Activated CD8-positive, alpha-beta T cell treated with anti-CD3 and anti-CD28 coated beads for 36 hours (primary cell): ENCODE results near the gene EIF5. TPM values are rescaled to one million over a fixed set of nuclear protein-coding genes. Genes with fewer than 3 reads are reported as not detected.
A peak's percentile ranks its signal among the peaks of the same experiment; 100 is the strongest.
"Not testable (repeated sequence)": the region's sequence is repeated elsewhere in the genome, so short reads cannot be mapped to it uniquely, and the experiment has no call there.

Experiments used
- ATAC-seq: fragments of 200-7000 bp; cut with Tn5 transposase; one replicate; pipeline ENCODE4 v1.10.0; 2021; ENCODE audit warnings: mild to moderate bottlenecking, moderate library complexity
- CTCF ChIA-PET: fragments of 350-600 bp; sonication (Branson Sonifier 250); formaldehyde crosslinking; loops from one replicate; lab custom pipeline; 2021; ENCODE audit warnings: antibody characterized with exemption; lab: Charles Lee
- POLR2A ChIA-PET: fragments of 350-600 bp; sonication (Branson Sonifier 250); formaldehyde crosslinking; loops from one replicate; lab custom pipeline; 2021; ENCODE audit warnings: antibody characterized with exemption; lab: Charles Lee
- DNase-seq: peaks from one replicate; pipeline ENCODE4 v3.0.0-alpha.2; 2020
- H3K27ac Mint-ChIP-seq: one replicate; pipeline ENCODE4 v1.8.0; 2021; ENCODE audit warnings: mild to moderate bottlenecking, mixed read lengths
- H3K27me3 Mint-ChIP-seq: one replicate; pipeline ENCODE4 v1.8.0; 2021; ENCODE audit warnings: mixed read lengths
- H3K36me3 Mint-ChIP-seq: one replicate; pipeline ENCODE4 v1.8.0; 2021; ENCODE audit warnings: low read depth, mixed read lengths
- H3K4me1 Mint-ChIP-seq: one replicate; pipeline ENCODE4 v1.8.0; 2021; ENCODE audit warnings: low read depth, mixed read lengths
- H3K4me3 Mint-ChIP-seq: one replicate; pipeline ENCODE4 v1.8.0; 2021; ENCODE audit warnings: mild to moderate bottlenecking, moderate library complexity, mixed read lengths
- H3K9me3 Mint-ChIP-seq: one replicate; pipeline ENCODE4 v1.8.0; 2021; ENCODE audit warnings: mixed read lengths
- intact Hi-C: fragments of 100-400 bp; cut with micrococcal nuclease; formaldehyde crosslinking; loops from one replicate; pipeline ENCODE4 v1.10.0; 2022
- total RNA-seq, 2 experiments: library from RNA; stranded (reverse); gene quantifications; one replicate each; pipeline ENCODE4 v1.2.3, GENCODE V29; 2021
- TF ChIP-seq, protein P1 (sequence below): fragments of 200-600 bp; IDR thresholded peaks from one replicate; pipeline ENCODE4 v1.8.0; 2022; ENCODE audit warnings: antibody characterized with exemption, mild to moderate bottlenecking

The EIF5 gene
- total RNA-seq, 2 experiments from 2014 or later = 202 to 207 TPM

DNA sequence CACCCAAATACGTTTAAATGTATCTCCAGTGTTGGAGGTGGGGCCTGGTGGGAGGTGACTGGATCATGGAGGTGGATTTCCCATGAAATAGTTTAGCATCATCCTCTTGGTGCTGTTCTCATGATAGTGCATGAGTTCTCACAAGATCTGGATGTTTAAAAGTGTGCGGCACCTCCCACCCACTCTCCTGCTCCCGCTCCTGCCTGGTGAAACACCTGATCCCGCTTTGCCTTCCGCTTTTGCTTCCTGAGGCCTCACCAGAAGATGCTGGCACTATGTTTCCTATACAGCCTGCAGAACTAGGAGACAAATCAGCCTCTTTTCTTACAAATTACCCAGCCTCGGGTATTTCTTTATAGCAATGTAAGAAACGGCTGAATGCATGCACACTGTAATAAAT is 20.1 kb downstream of the EIF5 start:
- Mint-ChIP-seq H3K4me1 (peaks cover 2% of the 10 kb centered on the region), H3K9me3 (no peaks in the 10 kb centered on the region), H3K4me3 (no peak overlapping the region), H3K27ac (no peak overlapping the region), H3K36me3 (no peaks in the 10 kb centered on the region), H3K27me3 (peaks cover 4% of the 10 kb centered on the region)
- ATAC-seq = no peak
- POLR2A ChIA-PET = interaction anchor here (0.6 to 3.9 kb wide), 2 partner anchors 11 to 57 kb away, joined by 3 to 29 read pairs; no protein-coding TSS in a partner anchor
- TF ChIP-seq, protein P1, sequence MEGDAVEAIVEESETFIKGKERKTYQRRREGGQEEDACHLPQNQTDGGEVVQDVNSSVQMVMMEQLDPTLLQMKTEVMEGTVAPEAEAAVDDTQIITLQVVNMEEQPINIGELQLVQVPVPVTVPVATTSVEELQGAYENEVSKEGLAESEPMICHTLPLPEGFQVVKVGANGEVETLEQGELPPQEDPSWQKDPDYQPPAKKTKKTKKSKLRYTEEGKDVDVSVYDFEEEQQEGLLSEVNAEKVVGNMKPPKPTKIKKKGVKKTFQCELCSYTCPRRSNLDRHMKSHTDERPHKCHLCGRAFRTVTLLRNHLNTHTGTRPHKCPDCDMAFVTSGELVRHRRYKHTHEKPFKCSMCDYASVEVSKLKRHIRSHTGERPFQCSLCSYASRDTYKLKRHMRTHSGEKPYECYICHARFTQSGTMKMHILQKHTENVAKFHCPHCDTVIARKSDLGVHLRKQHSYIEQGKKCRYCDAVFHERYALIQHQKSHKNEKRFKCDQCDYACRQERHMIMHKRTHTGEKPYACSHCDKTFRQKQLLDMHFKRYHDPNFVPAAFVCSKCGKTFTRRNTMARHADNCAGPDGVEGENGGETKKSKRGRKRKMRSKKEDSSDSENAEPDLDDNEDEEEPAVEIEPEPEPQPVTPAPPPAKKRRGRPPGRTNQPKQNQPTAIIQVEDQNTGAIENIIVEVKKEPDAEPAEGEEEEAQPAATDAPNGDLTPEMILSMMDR = no peak
- no peak for DNase-seq
- intact Hi-C loops = no loop called here
- CTCF ChIA-PET = interaction anchor here (0.6 to 2.6 kb wide), 8 partner anchors 8 to 101 kb away, joined by 3 to 13 read pairs (median 4); no protein-coding TSS in a partner anchor

DNA sequence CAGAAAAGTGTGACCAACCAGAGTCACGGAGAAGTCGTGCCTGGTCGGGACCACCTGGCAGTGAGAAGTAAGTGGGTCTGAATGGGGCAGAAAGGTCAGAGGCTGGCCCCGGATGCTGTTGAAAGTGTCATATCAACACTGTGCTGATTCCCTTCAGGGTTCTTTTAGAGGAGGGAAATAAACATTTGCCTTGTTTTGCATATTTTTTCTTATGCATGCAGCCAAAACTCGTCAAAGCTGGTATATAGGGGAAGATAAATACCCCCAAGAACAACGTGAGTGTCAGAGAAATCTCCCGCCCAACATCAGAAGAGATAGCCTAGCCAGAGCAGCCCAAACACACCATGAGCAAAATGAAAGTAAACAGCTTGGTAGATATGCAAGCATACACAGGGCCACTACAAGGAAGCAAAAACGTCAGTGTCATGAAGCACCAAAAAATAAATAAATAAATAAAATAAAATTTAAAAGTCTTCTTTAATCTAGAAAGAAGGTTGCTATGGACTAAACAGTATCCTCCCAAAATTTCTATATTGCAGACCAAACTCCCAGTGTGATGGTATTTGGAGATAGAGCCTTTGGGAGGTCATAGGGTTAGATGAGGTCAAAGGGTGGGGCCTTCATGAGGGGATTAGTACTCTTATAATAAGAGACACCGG is 22.1 kb downstream of the EIF5 start:
- Mint-ChIP-seq H3K27ac (no peak overlapping the region), H3K4me1 (peaks cover 2% of the 10 kb centered on the region), H3K27me3 (peaks cover 7% of the 10 kb centered on the region), H3K9me3 (no peaks in the 10 kb centered on the region), H3K4me3 (no peak overlapping the region), H3K36me3 (no peaks in the 10 kb centered on the region)
- TF ChIP-seq, protein P1 = no peak
- no peak for ATAC-seq
- ChIA-PET CTCF (interaction anchor here (1.8 to 2.6 kb wide), 2 partner anchors 35 to 104 kb away, joined by 7 to 13 read pairs; no protein-coding TSS in a partner anchor), POLR2A (interaction anchor here (3.9 kb wide), 1 partner anchor 13 kb away, joined by 29 read pairs; no protein-coding TSS in a partner anchor)
- intact Hi-C loops = no loop called here
- DNase-seq = no peak

DNA sequence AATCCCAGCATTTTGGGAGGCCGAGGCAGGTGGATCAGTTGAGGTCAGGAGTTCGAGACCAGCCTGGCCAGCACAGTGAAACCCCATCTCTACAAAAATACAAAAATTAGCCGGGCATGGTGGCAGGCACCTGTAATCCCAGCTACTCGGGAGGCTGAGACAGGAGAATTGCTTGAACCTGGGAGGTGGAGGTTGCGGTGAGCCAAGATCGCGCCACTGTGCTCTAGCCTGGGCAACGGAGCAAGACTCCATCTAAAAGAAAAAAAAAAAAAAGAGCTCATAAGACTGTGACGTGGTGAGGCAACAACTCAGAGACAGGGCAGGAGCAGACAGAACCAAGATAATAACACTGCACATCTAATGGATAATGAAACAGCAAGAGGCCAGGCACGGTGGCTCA is 23.5 kb downstream of the EIF5 start:
- H3K9me3 Mint-ChIP-seq, H3K27me3 Mint-ChIP-seq, intact Hi-C loops, ATAC-seq, H3K36me3 Mint-ChIP-seq, H3K4me1 Mint-ChIP-seq, H3K27ac Mint-ChIP-seq, H3K4me3 Mint-ChIP-seq, DNase-seq: not testable (repeated sequence)
- ChIA-PET CTCF (interaction anchor here (1.5 kb wide), 1 partner anchor 33 kb away, joined by 5 read pairs; no protein-coding TSS in a partner anchor), POLR2A (interaction anchor here (1.0 to 1.1 kb wide), 2 partner anchors 14 to 17 kb away, joined by 3 to 4 read pairs; no protein-coding TSS in a partner anchor)

DNA sequence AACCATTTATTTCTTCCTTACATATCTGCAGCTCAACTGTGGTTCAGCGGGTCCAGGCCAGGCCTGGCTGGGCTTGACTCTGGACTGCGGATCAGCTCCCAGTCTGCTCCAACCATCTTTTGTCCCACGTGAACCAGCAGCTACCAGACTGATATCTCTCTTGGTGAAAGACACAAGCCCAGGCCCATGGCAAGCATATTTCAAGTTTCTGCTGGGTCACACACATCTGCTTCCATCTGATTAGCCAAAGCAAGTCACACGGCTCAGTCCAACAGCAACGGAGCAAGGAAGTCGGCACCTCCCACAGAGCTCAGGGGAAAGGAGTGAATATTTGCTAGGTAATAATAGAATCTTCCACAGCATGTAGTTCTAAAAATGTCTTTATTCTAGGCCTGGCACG is 26.5 kb downstream of the EIF5 start:
- POLR2A ChIA-PET = interaction anchor here (1.2 kb wide), 1 partner anchor 160 kb away, joined by 3 read pairs; no protein-coding TSS in a partner anchor
- no peak overlapping the region for H3K27ac Mint-ChIP-seq
- H3K4me3 Mint-ChIP-seq = no peak overlapping the region
- peaks cover 6% of the 10 kb centered on the region for H3K4me1 Mint-ChIP-seq
- H3K27me3 Mint-ChIP-seq = peaks cover 4% of the 10 kb centered on the region
- DNase-seq (no peak), ATAC-seq (no peak)
- TF ChIP-seq, protein P1 = no peak
- intact Hi-C loops = no loop called here
- H3K9me3 Mint-ChIP-seq = peaks cover 18% of the 10 kb centered on the region
- CTCF ChIA-PET = no interaction called here
- H3K36me3 Mint-ChIP-seq = peaks cover 11% of the 10 kb centered on the region

DNA sequence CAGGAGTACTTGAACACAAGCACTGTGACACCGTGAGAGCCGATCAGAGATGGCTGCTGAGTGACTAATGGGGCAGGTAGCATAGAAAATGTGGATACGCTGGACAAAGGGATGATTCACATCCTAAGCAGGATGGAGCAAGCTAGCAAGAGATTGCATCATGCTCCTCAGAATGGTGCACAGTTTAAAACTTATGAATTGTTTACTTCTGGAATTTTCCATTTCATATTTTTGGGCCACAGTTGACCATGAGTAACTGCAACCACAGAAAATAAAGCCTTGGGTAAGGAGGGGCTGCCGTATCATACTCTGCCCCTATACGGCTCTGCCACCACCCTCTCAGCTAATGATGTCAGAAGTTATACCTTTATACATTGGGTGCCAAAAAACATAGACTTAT is 27.8 kb downstream of the EIF5 start:
- POLR2A ChIA-PET = interaction anchor here (1.0 to 1.3 kb wide), 4 partner anchors 16 to 159 kb away, joined by 3 to 8 read pairs (median 4); partner anchors contain the start of gene EIF5
- DNase-seq (peak; percentile 55), ATAC-seq (peak; percentile 72)
- Mint-ChIP-seq H3K9me3 (peaks cover 18% of the 10 kb centered on the region), H3K27me3 (peaks cover 2% of the 10 kb centered on the region), H3K4me3 (no peak overlapping the region), H3K4me1 (peaks cover 4% of the 10 kb centered on the region), H3K36me3 (peaks cover 11% of the 10 kb centered on the region), H3K27ac (peak overlapping the region; percentile 71)
- TF ChIP-seq, protein P1 = no peak
- intact Hi-C loops = no loop called here
- CTCF ChIA-PET = interaction anchor here (1.3 to 1.6 kb wide), 2 partner anchors 19 to 29 kb away, joined by 4 to 5 read pairs; no protein-coding TSS in a partner anchor
